ENCODE data around the gene DOCK10. TPM values are rescaled to one million over a fixed set of nuclear protein-coding genes. Genes with fewer than 3 reads are reported as not detected.

Gene DOCK10
- total and polyA plus RNA-seq, 8 donors = 0.89 to 33.8 (median 3.2) TPM

DNA sequence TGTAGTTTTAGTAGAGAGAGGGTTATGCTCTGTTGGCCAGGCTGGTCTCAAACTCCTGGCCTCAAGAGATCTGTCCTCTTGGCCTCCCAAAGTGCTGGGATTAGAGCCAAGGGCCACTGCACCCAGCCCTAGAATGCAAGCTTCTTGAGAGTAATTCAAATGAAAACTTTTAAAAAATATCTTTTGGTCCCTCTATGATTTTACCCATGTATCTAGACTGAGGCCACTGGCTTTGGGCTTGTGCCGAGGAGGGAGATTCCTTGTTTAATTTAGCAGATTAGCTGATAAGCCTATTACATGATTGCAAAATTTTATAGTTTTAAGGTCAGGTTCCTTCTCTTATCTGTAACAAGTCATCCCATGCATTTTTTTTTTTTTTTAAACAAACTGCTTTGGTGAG, 266.6 kb downstream of the DOCK10 start:
- Histone ChIP-seq H3K4me3 (no peak overlapping the region), H3K27ac (no peak overlapping the region), H3K9me3 (no peaks in the 10 kb centered on the region), H3K27me3 (no peaks in the 10 kb centered on the region), H3K4me1 (no peaks in the 10 kb centered on the region), H3K36me3 (peaks cover 0 to 32% (median 20%) of the 10 kb centered on the region in 4 donors)
- WGBS, 5 donors = 36 to 59% (median 53%) methylated on average over 1 of the region's 1 CpG
- no peak for DNase-seq
- intact Hi-C loops (cut with DNase I; ENCODE audit: low total_unique reads) = no loop called here
- TF ChIP-seq POLR2AphosphoS5 (IDR thresholded peaks at IDR 0.05) = no peak
- no peak for TF ChIP-seq POLR2A (IDR thresholded peaks at IDR 0.05)
- TF ChIP-seq EP300 (IDR thresholded peaks at IDR 0.05) = no peak
- TF ChIP-seq CTCF (IDR thresholded peaks at IDR 0.05) = no peak

- peaks cover 4 to 40% (median 28%) of the 10 kb centered on the region in 4 donors for H3K36me3 ChIP-seq
- no peaks in the 10 kb centered on the region for H3K4me1 ChIP-seq
- TF ChIP-seq CTCF (IDR thresholded peaks at IDR 0.05) = no peak
- TF ChIP-seq POLR2A (IDR thresholded peaks at IDR 0.05) = no peak
- TF ChIP-seq EP300 (IDR thresholded peaks at IDR 0.05) = no peak
- no peak for TF ChIP-seq POLR2AphosphoS5 (IDR thresholded peaks at IDR 0.05)
- no peak overlapping the region for H3K27ac ChIP-seq
- no peak overlapping the region for H3K4me3 ChIP-seq
- DNase-seq = no peak
- intact Hi-C loops (cut with DNase I; ENCODE audit: low total_unique reads) = no loop called here
- 93 to 98% (median 95%) methylated on average over 15 of the region's 15 CpGs for WGBS, 5 donors
- H3K27me3 ChIP-seq = no peaks in the 10 kb centered on the region
- no peaks in the 10 kb centered on the region for H3K9me3 ChIP-seq
Observed at GRCh38 chr2:224774735-224775134, 267.5 kb downstream of the DOCK10 start.

DNA sequence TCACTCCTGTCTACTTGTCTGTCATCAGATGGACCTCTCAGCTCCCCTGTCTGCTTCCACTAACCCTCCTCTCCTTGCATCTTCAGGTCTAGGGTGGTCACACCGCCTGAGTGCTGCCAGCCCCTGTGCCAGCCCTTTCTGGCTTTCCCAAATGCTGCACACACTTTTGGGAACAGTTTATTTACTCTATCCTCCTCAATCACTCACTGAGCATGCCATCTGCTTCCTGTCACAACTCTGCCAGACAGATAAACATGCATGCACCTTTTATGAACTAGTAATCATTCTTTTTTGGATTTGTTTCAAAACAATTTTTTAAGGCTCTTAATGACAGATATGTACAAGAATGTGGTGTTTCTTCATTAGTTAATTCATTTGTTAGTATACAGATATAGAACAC, 269.8 kb downstream of the DOCK10 start:
- Histone ChIP-seq H3K27me3 (no peaks in the 10 kb centered on the region), H3K4me1 (no peaks in the 10 kb centered on the region), H3K27ac (no peak overlapping the region), H3K9me3 (no peaks in the 10 kb centered on the region), H3K4me3 (no peak overlapping the region), H3K36me3 (peaks cover 5 to 46% (median 34%) of the 10 kb centered on the region in 4 donors)
- intact Hi-C loops (cut with DNase I; ENCODE audit: low total_unique reads) = no loop called here
- TF ChIP-seq CTCF (IDR thresholded peaks at IDR 0.05) = no peak
- no peak for TF ChIP-seq EP300 (IDR thresholded peaks at IDR 0.05)
- TF ChIP-seq POLR2AphosphoS5 (IDR thresholded peaks at IDR 0.05) = no peak
- TF ChIP-seq POLR2A (IDR thresholded peaks at IDR 0.05) = no peak
- DNase-seq = no peak
- 69 to 90% (median 83%) methylated on average over 1 of the region's 1 CpG for WGBS, 5 donors

DNA sequence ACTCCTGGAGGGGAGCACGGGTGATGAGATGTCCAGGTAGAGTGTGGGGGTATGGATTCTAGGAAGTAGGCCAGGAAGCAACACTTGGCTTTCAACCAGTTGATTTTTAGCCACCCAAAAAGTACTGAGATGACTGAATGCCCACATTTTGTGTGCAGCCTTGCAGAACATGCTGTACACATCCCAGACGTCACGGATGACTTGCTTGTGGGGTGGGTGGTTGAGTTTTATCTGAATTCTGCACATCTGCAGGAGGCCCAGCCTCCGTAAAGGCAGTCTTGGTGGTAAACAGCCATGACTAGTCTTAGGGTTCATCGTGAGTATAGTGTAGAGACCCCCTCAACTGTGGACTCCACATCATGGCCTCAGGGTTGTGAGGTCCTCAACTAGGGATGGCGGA, 272.8 kb downstream of the DOCK10 start:
- intact Hi-C loops (cut with DNase I; ENCODE audit: low total_unique reads) = no loop called here
- H3K4me3 ChIP-seq = no peak overlapping the region
- peaks cover 5 to 58% (median 29%) of the 10 kb centered on the region in 4 donors for H3K36me3 ChIP-seq
- no peak overlapping the region for H3K27ac ChIP-seq
- H3K27me3 ChIP-seq = no peaks in the 10 kb centered on the region
- no peak for DNase-seq
- WGBS, 5 donors = 85 to 94% (median 91%) methylated on average over 5 to 6 of the region's 6 CpGs
- H3K9me3 ChIP-seq = no peaks in the 10 kb centered on the region
- no peaks in the 10 kb centered on the region for H3K4me1 ChIP-seq
- TF ChIP-seq POLR2AphosphoS5 (IDR thresholded peaks at IDR 0.05) (no peak), EP300 (IDR thresholded peaks at IDR 0.05) (no peak), POLR2A (IDR thresholded peaks at IDR 0.05) (no peak), CTCF (IDR thresholded peaks at IDR 0.05) (no peak)

All from stomach (tissue), 9 donors.